Uterus (tissue), 2 donors: ENCODE measurements around the gene RNU2-1.

Experiments
- CTCF ChIP-seq, 4 experiments: fragments of 200-600 bp in 2 of 4; fragments of 450-650 bp in 2 of 4; sonication (generic) in 2 of 4; IDR thresholded peaks; one replicate each; pipeline ENCODE4 v1.5.1; 2016 to 2019; ENCODE audit warnings: antibody characterized with exemption in 4 of 4, mild to moderate bottlenecking in 2 of 4, moderate library complexity in 1 of 4
- POLR2A ChIP-seq, 2 donors: fragments of 450-650 bp; IDR thresholded peaks; one replicate each; pipeline ENCODE4 v1.6.1; 2016; ENCODE audit warnings: antibody characterized with exemption in 2 of 2, mild to moderate bottlenecking in 1 of 2, moderate library complexity in 1 of 2

- TF ChIP-seq POLR2A (IDR thresholded peaks at IDR 0.05) (no peak), CTCF (IDR thresholded peaks at IDR 0.05) (no peak)
These were observed 23.2 kb downstream of the RNU2-1 start for GRCh38 chr17:43210576-43210975.
